NCI-H226 (cell line): ENCODE data around the gene OPTC.
"Not testable (repeated sequence)": the region's sequence is repeated elsewhere in the genome, so short reads cannot be mapped to it uniquely, and the experiment has no call there.

Experiments
- DNase-seq: peaks from one replicate; pipeline ENCODE4 v3.0.0-alpha.2; 2015

Gene OPTC

GRCh38 chr1:203493901-203494300 is at the start of gene OPTC:
OPTC (plus strand) TSS chr1:203494153; CDS start chr1:203496006, 1,853 bp downstream.
- no peak for DNase-seq

- DNase-seq: no peak
These were observed 49.8 kb upstream of the OPTC start for GRCh38 chr1:203444171-203444576.

- DNase-seq: no peak
These were observed 46.8 kb upstream of the OPTC start for GRCh38 chr1:203447151-203447550.

GRCh38 chr1:203447598-203447997 is 46.4 kb upstream of the OPTC start:
- not testable (repeated sequence) for DNase-seq

DNA sequence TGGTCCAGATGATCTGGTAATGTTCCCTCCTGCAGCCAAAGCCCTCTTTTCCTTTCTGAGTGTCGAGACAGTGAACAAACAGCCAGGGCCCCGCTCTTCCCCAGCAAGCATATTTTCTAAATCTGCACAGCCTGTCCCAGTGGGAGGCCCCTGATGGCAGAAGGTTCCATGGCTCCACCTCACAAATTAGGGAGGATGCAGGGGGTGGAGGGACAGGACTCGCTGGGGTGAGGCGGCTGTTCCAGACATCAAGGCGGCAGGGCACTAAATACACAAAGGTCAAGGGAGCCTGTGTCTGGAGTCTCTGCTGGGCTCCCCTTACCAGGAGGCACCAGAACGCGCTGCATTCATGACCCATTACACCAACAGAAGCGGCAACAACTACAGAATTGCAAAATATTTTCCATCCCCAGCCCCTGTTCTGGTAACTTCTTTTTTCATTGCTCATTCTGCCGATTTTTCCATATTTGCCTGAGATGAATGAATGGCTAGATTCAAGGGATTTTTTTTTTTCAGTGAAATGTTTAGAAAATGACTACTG is 45.4 kb upstream of the OPTC start:
- DNase-seq: no peak

DNA sequence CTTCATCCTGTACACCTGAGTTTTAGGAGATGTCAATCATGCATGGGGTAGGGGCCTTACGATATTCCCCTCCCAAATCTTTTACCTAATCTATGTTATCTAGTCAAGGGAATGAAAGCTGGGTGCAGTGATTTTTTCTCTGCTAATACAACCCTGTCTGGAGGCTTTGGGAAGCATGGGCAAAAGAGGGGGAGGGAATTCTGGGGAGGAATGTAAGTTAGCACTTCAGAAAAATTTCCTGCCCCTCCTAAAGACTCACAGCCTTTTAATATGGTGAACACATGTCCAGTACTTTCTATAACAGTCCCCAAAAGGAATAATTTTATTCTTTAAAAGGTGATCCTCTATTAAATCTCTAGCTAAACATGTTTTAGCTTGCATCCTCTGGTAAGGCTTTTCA is 44.0 kb upstream of the OPTC start:
- DNase-seq: no peak

GRCh38 chr1:203450479-203451149 is 43.3 kb upstream of the OPTC start:
- DNase-seq: no peak

- no peak for DNase-seq
These were observed 41.8 kb upstream of the OPTC start for GRCh38 chr1:203451836-203452784.

- DNase-seq: no peak
These were observed 40.9 kb upstream of the OPTC start for GRCh38 chr1:203453016-203453415.

GRCh38 chr1:203453616-203454015 is 40.3 kb upstream of the OPTC start:
- DNase-seq: no peak

GRCh38 chr1:203454986-203455471 is 38.9 kb upstream of the OPTC start:
- DNase-seq: no peak

DNA sequence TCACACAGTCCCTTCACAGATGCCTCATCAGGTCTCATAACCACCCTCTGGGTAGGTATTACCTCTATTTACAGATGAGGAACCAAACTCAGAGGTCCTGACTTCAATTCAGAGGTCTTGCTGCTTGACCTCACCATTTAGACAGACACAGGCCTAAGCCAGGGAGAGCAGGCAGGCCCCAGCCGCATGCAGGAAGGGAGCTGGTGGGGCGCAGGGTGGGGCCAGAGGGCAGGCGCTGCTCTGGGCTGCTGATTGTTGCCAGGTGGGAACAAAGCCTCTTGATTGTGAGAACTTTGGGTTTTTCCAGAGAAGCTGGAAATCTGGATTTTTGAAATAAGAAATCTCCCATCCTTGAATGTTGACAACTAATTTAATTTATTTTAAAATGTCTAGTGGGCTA is 38.2 kb upstream of the OPTC start:
- no peak for DNase-seq

DNA sequence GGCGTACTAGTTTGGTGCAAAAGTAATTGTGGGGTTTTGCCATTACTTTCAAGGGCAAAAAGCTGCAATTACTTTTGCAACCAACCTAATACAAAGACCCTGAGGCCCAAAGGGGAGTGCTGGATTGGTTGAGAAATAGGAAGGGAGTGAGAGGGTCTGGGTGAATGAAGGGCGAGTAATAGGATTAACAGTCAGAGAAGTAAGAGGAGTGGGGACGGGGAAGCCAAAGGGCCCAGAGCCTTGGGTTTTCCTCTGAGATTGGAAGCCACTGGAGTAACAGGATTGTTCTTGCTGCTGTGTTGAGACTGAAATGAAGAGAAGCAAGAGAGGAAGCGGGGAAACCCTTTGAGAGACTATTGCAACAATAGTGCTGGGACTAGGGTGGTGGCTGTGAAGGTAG is 37.4 kb upstream of the OPTC start:
- no peak for DNase-seq

GRCh38 chr1:203458078-203458477 is 35.9 kb upstream of the OPTC start:
- no peak for DNase-seq

DNA sequence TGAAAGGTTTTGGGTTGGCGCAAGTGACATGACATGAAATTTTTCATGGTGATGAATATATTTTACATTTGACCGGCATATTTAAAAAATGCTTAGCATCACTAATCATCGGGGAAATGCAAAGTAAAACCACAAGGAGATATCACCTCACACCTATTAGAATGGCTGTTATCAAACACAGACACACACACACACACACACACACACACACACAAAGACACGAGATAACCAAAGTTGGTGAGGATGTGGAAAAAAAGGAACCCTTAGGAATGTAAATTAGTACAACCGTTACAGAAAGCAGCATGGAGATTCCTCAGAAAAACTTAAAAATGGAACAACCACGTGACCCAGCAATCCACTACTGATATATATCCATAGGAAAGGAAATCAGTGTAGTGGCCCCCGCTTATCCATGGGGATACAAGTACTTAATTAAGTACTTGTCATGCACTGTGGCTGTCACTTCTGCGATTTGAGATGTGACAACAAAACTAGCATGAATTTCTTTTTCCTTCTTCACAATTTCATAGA is 34.2 kb upstream of the OPTC start:
- peak; percentile 33 for DNase-seq

- DNase-seq: no peak
These were observed 32.2 kb upstream of the OPTC start for GRCh38 chr1:203461717-203462116.

DNA sequence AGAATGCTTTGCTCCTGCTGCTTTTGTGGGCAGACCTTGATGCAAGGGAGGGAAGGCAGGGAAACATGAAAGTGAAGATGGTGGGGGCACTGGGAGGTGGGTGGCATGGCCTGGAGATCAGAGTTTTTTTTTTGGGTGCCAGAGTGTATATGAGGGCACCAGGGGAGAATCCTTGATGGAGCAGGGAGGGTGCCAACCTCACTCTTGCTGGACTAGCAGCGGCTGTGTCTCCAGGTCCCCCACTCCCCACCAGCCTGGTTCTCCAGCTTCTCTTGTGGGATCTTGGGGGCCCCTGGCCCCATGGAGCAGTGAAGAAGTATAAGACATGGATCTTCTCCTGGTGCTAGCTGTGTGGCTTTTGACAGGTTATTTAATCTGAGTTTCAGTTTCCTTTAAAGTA is 31.8 kb upstream of the OPTC start:
- DNase-seq: no peak

- peak; percentile 43 for DNase-seq
These were observed 31.1 kb upstream of the OPTC start for GRCh38 chr1:203462878-203463277.

DNA sequence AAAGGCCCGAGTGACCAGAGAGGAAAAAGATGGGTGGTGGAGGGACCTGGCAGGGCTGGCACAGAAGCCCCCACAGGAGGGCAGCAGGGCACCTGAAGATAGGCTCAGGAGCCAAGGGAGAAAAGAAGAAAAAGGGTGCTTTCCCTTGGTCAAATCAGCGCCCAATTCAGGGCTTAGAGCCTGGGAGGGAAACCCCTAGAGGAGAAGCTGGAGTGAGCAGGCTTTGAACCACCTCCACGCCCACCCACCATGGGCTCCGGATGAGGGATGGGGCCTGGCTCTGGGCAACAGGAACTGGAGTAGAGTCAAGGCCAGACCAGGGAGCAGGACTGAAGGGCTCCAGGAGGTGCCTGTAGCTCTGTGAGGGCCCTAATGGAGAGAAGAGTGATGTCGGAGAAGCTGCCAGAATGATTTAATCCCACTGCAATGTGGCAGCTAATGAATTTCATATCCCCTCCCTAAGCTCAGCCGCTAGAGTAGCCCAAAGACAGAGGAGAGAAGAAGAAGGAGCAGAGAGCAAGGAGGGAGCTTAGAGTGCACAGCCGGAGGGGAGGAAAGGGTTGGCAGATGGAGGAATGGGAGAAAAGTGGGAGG is 30.4 kb upstream of the OPTC start:
- DNase-seq: peak; percentile 50

DNA sequence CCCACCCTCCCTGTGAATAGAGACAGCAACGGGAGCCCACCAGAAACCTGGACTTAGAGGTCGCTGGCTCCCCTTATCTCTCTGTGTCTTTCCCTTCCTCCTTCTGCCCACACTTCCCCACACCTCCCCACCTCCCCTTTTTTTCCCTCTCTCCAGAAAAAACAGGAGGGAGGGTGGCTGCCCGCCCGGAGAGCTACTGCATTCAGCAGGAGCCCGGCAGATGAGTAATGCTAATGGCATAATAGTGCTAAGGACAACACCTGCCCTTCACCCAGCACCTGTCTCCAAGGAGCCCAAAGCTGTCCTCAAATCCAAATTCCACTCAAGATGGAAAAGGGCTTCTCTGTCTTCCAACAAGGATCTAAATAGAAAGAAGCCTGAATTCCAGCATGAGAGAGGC is 29.7 kb upstream of the OPTC start:
- DNase-seq: peak; percentile 47

GRCh38 chr1:203464743-203465142 is 29.2 kb upstream of the OPTC start:
- DNase-seq: no peak

GRCh38 chr1:203465146-203465798 is 28.7 kb upstream of the OPTC start:
- DNase-seq: no peak

GRCh38 chr1:203465948-203466347 is 28.0 kb upstream of the OPTC start:
- DNase-seq: no peak
